GM19463 (cell line): ENCODE data around the gene TMEM270.
A peak's percentile ranks its signal among the peaks of the same experiment; 100 is the strongest.
"Not testable (repeated sequence)": the region's sequence is repeated elsewhere in the genome, so short reads cannot be mapped to it uniquely, and the experiment has no call there.

Experiments used
- ATAC-seq: cut with Tn5 transposase; IDR thresholded peaks from one replicate; pipeline ENCODE4 v1.9.1; 2021; ENCODE audit warnings: mild to moderate bottlenecking, moderate library complexity; ENCODE audit not compliant: unreplicated experiment

The TMEM270 gene

DNA sequence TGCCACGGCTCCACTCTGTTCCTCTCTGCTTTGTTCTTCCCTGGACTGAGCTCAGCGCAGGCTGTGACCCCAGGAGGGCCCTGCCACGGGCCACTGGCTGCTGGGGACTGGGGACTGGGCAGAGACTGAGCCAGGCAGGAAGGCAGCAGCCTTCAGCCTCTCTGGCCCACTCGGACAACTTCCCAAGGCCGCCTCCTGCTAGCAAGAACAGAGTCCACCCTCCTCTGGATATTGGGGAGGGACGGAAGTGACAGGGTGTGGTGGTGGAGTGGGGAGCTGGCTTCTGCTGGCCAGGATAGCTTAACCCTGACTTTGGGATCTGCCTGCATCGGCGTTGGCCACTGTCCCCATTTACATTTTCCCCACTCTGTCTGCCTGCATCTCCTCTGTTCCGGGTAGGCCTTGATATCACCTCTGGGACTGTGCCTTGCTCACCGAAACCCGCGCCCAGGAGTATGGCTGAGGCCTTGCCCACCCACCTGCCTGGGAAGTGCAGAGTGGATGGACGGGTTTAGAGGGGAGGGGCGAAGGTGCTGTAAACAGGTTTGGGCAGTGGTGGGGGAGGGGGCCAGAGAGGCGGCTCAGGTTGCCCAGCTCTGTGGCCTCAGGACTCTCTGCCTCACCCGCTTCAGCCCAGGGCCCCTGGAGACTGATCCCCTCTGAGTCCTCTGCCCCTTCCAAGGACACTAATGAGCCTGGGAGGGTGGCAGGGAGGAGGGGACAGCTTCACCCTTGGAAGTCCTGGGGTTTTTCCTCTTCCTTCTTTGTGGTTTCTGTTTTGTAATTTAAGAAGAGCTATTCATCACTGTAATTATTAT lies 28.9 kb upstream of the TMEM270 start:
- ATAC-seq = no peak

DNA sequence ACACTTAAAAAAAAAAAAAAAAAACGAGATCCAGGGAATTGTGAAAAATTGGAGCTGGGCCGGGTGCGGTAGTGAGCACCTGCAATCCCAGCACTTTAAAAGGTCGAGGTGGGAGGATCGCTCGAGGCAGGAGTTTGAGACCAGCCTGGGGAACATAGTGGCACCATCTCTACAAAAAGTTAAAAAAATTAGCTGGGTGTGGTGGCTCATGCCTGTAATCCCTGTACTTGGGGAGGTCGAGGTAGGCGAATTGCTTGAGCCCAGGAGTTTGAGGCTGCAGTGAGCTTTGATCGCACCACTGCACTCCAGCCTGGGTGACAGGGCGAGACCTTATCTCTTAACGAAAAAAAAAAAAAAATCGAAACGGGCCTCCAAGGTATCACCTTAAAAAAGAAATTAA lies 28.2 kb upstream of the TMEM270 start:
- ATAC-seq = no peak

DNA sequence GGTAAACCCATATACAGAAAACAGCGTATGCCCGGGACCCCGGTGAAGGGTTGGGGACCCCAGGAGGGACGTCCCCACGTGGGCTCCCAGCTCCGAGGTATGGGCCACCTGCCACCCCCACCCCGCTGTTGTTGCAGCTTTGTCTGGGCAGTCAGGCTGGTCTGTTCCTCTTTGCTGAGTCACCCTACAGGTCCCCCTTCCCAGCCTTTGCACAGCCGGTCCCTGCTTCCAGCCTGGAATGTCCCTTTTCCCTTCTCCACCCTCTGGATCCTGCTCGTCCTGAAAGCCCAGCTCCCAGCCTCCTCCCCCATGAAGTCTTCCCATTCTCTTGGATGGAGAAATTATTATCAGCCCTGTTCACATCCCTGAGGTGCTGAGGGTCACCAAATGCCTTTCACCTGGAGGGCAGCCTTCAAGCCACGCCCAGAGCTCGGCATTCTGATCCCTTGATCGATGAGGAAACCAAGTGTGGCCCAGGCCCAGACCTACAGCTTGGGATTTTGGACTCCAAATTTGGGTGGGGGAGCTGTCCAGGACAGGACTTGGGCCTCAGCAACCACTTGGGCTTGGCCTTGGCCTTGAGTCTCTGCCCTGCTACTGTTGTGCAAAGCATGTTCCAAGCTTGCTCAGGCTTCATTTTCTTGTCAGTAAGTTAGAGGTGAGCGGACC lies 27.6 kb upstream of the TMEM270 start:
- ATAC-seq = no peak

DNA sequence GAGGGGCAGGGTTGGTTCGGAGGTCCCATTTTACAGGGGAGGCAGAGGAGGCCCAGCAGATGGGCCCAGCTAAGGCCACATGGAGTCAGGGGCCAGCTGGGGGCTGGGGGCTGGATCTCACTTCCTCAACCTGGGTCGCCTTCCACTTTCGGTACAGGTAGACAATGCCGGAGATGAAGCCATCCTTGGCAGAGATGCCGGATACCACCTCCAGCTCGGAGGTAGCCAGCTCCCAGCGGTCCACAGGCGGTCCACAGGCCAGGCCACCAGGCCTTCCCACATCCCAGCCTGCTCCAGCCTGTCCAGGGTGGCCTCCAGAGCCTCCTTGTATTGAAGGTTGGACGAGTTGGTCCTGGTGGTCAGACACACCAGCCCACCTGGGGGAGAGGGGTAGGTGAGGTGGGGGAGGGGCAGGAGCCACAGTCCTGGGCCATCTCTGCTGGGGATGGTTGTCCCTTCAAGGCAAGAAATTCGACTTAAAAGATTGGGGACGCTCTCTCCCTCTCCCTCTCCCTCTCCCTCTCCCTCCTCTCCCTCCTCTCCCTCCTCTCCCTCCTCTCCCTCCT lies 26.2 kb upstream of the TMEM270 start:
- ATAC-seq = no peak

DNA sequence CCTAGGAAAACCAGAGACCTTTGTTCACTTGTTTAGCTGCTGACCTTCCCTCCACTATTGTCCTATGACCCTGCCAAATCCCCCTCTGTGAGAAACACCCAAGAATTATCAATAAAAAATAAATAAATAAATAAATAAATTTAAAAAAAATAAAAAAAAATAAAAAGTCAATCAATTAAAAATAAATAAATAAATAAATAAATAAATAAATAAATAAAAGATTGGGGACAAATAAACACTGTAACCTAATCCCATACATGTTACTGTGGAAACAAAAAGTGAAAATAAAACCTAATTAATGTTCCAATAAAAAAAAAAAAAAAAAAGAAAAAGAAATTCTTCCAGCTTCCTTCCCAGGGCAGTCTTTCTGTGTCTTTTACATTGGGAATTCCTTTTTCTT lies 23.8 kb upstream of the TMEM270 start:
- ATAC-seq = not testable (repeated sequence)

DNA sequence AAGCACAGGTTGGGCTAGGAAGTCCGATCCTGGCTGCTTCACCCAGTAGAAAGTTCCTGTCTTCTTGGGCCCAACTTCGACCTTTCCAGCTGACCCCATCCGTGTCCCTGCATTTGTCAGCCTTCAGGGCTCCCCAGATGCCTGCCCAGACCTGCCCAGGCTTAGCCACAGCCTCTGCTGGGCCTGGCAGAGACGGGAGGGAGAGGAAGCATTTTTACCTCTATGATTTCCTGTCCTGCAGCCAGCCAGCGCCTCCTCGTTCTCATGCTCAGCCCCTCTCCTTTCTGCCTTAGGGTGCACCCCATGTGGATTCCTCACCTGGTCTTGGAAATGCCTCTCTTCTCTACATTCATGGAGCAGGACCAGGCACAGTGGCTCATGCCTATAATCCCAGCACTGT lies 22.3 kb upstream of the TMEM270 start:
- ATAC-seq = no peak

DNA sequence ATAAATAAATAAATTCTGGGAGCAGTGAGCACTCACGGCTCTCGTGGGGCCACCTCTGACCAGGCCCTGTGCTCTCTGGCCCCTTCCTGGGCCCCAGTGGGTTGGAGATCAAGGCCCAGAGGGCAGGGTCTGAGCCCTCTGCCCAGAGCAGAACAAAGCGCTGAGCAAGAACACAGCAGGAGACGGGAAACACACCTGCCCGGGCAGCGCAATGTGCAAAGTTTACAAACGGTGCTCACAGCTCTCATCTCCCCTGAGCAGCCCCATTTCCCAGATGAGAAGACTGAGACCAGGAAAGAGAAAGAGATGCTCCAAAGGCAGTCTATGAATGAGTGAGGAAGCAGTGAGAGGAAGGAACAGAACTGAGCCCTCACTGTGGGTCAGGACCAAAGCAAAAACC lies 21.7 kb upstream of the TMEM270 start:
- ATAC-seq = no peak

DNA sequence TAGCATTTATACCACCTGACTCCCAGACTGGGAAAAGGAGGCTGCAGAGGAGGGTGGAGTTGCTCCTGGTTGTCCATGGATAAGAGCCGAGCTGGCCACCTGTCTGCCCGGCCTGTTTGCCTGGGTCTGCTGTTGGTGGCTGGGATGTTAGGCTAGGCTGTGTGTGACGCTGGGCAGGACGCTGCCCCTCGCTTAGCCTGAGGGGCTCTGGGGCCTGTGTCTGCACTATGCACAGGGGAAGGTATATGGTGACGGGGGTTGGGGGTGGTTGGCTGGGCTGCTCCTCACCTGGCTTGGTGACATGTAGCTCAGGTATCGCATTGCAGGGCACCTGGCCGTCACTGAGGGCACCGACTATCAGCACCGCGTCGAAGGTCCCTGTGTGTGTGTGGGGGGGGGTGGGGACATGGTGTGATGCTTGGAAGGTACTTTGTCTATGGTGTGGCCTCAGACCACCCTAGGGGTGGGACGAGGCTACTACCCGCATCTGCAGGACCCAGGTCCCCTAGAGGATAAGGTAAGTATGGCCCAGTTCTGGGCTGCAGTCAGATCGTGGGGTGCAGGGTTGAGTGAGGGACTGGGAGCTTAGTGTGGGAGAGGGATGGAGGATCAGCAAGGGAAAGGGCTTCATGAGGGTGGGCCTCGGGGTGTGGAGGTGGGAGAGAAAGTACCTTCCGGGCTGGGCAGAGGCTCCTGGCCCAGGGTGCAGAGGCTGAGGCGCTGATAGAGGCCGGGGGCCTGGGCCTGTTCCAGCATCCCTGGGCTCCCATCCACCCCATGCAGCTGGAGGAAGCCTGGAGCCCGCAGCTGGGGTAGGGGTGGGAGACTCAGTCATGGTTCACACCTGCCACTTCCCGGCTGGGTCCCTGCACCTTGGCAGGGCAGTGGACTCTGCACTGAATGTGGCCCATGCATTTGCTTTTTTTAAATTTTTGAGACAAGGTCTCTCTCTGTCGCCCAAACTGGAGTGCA lies 20.9 kb upstream of the TMEM270 start:
- ATAC-seq = no peak

DNA sequence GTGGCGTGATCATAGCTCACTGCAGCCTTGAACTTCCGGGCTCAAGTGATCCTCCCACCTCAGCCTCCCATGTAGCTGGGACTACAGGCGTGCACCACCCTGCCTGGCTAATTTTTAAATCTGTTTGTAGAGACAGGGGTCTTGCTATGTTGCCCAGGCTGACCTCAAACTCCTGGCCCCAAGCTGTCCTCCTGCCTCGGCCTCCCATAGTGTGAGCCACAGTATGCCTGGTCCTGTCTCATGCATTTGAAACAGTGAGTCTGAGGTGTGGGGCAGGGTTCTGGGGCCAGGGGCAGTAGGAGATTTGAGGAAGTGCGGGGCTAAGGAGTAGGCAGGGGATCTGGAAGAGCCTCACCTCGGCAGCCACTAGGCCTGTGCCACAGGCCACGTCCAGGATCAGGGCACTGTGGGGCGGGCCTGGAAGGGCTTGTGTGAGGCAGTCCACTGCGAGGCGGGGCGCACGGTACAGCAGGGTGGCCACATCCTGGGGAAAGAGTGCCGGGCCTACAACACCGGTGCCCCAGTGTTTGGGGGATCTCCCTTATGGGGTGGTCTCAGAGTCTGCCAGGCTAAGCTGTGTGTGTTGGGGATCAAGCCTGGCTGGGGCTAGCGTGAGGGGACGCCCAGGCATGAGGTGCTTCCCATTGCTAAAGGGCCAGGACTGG lies 20.1 kb upstream of the TMEM270 start:
- ATAC-seq = no peak

DNA sequence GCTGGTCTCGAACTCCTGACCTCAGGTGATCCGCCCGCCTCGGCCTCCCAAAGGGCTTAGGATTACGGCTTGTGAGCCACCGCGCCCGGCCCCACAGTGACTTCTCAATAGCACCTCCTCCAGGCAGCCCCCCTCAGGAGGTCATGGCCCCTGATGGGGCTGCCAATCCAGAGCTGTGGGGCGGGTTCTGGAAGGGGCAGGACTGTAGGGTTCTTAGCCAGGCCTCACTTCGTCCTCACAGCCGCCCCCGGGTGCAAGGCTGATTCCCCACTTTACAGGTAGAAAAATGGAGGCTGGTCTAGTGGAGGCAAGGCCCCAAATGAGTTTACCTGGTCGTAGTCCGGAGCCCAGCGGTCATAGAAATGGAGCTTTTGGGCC lies 19.3 kb upstream of the TMEM270 start:
- ATAC-seq = no peak

DNA sequence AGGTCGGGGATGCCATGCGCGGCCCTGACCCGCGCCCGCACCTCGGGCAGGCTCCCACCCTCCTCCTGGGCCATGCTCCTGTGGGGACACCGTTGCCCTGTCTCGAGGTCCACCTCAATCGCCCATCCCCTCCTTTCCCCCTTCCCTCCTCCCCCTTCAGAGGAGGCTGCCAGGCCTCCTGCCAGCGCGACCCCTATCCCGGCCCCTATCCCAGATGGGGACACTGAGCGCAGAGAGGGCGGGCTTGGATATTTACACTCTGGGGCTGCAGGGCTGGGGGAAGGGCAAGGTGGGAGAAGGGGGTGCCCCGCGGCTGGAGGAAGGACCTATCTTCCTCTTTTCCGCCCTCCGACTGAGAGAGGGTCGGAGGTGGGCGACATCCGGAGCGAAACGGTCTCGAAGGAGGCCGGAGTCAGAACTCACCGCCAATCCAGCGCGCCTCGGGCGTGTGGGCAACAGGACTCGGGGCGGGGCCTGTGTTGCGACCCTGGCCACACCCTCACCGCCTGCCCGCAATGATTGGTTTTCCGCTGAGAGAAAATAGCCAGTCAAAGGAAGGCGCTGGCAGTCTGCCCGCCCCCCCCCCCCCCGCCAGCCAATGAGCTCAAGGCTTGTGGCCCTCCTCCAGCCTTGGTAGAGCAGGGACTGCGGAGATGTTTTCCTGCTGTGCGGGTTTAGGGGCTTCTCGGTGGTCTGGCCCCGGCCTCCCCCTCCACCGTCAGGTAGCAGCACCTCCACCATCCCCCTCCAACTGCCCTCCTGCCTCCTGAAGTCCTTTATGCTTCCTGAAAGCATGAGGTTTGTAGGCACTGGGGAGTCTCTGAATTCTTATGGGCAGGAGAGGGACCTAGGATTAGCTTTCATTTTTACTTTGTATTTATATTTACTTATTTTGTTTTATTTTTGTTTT lies 18.6 kb upstream of the TMEM270 start, which contains the start of gene METTL27:
METTL27 (minus strand) TSS at position 450 of the 910 bp plus-strand sequence; CDS start at position 74, 376 bp downstream.
- peak; percentile 97 for ATAC-seq

DNA sequence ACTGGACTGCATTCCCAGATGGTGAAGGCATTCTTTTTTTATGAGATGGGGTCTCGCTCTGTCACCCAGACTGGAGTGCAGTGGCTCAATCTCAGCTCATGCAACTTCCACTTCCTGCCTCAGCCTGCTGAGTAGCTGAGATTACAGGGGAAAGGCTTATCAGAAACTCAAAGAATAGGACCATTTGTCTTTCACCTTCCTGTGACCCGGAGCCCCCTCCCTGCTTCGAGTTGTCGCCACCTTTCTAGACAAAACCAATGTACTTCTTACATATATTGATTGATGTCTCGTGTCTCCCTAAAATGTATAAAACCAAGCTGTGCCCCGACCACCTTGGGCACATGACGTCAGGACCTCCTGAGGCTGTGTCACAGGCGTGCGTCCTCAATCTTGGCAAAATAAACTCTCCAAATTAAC lies 16.8 kb upstream of the TMEM270 start:
- ATAC-seq = no peak

DNA sequence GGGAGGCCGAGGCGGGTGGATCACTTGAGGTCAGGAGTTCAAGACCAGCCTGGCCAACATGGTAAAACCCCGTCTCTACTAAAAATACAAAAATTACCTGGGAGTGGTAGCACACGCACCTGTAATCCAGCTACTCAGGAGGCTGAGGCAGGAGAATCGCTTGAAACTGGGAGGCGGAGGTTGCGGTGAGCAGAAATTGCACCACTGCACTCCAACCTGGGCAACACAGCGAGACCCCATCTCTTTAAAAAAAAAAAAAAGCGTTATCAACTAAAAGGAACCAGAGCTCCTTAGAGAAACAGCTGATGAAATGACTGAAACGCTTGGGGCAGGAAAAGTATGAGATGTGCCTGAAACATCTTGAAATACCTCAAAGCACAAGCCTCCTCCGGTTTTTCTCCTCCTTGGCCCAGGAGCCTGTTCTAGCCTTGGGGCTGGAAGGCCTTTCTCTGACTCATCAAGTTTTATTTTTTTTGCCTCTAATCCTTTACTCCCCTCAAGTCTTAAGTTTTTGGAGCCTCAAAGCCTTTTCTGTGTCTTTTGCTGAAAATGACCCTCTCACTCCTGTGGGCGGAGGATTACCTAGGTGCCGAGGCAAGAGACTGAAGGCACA lies 16.0 kb upstream of the TMEM270 start:
- ATAC-seq = no peak

DNA sequence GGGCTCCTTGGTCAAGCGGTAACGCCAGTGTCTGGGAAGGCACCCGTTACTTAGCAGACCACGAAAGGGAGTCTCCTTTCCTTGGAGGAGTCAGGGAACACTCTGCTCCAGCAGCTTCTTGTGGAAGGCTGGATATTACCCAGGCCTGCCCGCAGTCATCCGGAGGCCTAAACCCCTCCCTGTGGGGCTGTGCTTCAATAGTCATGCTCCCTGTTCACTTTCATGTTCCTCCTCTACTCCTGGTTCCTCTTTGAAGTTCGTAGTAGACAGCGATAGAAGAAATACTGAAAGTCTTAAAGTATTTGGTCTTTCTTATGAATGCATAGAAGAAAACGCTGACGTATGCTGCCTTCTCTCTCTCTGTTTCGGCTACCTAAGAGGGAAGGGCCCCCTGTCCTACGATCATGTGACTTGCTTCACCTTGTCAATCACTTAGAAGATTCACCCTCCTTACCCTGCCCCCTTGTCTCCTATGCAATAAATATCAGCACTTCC lies 15.2 kb upstream of the TMEM270 start:
- not testable (repeated sequence) for ATAC-seq

DNA sequence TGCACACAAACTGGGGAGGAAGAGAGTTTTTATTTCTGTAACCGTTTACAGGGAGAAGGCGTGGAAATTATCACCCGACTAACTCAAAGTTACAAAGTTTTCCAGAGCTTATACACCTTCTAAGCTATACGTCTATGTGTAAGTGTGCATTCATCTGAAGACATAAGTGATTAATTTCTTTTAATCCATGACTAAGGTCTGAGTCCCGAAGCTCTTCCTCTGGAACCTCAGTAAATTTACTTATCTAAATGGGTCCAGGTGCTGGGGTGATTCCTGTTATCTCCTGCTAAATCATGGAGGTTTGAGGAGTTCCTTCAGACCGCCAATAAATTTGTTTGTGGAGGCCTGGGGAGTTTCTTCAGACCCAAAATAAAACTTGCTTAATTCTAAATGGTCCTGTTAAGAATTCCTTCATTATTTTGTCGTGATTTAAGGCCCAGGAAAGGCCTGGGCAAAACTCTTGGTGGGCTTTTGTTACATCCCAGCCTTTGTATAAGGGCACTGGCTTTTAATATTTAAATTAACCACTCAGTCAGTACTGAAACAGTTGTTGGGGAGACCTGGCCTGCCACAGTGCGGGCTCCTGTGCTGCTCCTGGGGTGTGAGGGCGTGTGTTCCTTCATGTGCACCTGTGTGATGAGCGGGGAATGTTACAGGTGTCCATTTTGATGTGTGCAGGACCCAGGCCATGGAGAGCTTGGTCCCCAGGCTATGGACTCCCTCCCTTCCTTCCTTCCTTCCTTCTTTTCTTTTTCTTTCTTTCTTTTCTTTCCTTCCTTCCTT lies 12.8 kb upstream of the TMEM270 start:
- ATAC-seq = no peak

DNA sequence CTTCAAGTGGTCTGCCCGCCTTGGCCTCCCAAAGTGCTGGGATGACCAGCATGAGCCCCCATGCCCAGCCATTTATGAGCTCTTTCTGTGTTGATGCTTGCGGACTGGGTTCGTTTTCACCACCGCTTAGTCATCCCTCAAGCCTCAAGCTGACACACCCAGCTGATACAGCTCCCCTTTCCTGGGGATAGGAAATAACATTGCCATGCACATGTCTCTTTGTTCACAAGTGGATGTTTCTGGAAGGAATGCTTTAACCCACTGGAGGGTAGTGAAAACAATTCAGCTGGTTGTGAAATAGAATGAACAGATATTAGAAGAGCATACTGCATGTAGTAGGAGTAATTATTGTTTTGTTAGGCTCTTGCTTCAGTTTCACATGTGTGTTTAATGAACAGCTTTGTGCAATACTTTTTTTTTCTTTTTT lies 10.2 kb upstream of the TMEM270 start:
- ATAC-seq = no peak

DNA sequence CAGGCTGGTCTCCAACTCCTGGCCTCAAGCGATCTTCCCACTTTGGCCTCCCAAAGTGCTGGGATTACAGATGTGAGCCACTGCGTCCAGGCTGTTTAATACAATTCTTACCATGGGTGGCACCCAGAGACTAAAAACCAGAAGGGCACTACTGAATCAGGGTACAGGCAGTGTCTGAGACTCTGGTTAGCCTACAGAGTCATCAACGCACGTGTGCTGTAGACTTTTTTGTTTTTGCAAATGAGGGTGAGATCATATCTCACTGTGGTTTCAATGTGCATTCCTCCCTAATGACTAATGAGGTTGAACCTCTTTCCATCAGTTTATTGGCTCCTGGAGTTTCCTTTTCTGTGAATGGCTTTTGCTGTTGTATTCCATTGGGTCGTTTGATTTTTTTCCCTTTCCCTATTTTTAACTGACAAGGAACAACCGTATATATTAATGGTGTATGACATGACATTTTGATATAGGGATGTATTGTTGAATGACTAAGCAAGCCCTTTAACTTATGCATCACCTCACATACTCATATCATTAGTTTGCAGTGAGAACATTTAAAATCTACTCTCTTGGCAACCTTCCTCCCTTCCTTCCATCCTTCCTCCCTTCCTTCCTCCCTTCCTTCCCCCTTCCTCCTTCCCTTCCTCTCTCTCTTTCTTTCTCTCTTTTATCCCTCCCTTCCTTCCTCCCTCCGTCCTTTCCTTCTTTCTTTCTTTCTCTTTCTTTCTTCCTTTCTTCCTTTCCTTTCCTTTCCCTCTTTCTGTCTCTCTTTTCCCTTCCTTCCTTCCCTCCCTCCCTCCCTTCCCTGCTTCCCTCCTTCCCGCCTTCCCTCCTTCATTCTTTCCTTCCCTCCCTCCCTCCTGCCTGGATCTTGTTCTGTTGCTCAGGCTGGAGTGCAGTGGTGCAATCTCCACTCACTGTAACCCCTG lies 9.3 kb upstream of the TMEM270 start:
- ATAC-seq = peak; percentile 76
